ENCODE measurements around the gene DNAJC21. TPM values are rescaled to one million over a fixed set of nuclear protein-coding genes. Genes with fewer than 3 reads are reported as not detected.

The DNAJC21 gene
- total and polyA plus RNA-seq, 9 of the 15 experiments (the other 6 are each of a cell fraction or from before 2014, with no cell fraction given) = 26.6 to 105 (median 70.7) TPM

- Histone ChIP-seq H3K4me3 (no peak overlapping the region), H3K4me2 (ENCODE audit: insufficient read depth, low read length) (no peak overlapping the region), H3K27me3 (ENCODE audit: control insufficient read depth in 2 of 2, insufficient read depth in 2 of 2, low read length in 2 of 2) (no peaks in the 10 kb centered on the region), H3K79me2 (ENCODE audit: control insufficient read depth, insufficient read depth, low read length) (peaks cover 85% of the 10 kb centered on the region), H3K9ac (ENCODE audit: insufficient read depth in 1 of 2, low read depth in 2 of 2, low read length in 2 of 2) (0 out of 4 replicates have a peak overlapping the region, but pooled peaks of 1 of the 2 experiments have one; percentile 2), H3K27ac (ENCODE audit: extremely low read depth, low read depth, low read length) (peak overlapping the region; percentile 24; the same call in 1 of the 3 replicates), H3K9me3 (replicated peaks; ENCODE audit: control insufficient read depth, insufficient read depth, low read depth, low read length) (no peaks in the 10 kb centered on the region), H3K4me1 (replicated peaks in 1 of 2; ENCODE audit: control insufficient read depth in 2 of 2, insufficient read depth in 2 of 2, low read length in 2 of 2) (peaks cover 9 to 18% of the 10 kb centered on the region in 2 experiments), H2AFZ (ENCODE audit: low read depth, low read length) (no peak overlapping the region), H3K9me1 (ENCODE audit: control insufficient read depth, insufficient read depth, low read length) (no peaks in the 10 kb centered on the region), H4K20me1 (replicated peaks; ENCODE audit: control insufficient read depth, insufficient read depth, low read length) (peaks cover 8% of the 10 kb centered on the region), H3K36me3 (ENCODE audit: control insufficient read depth, insufficient read depth, low read length) (peaks cover 81% of the 10 kb centered on the region)
- CTCF ChIA-PET (ENCODE audit: low intra/inter-chr PET ratio) = interaction anchor here (1.6 kb wide), 1 partner anchor 432 kb away, joined by 3 read pairs; no protein-coding TSS in a partner anchor
- 63% methylated on average over 4 of the region's 4 CpGs for WGBS (ENCODE audit: insufficient coverage, low coverage, missing lambda C conversion rate)
- no peak for FAIRE-seq
- BruUV-seq (replicated peaks) = no TSS peak
- POLR2A ChIA-PET = interaction anchor here (6.4 kb wide), 1 partner anchor 10 kb away, joined by 67 read pairs; the partner anchor contains the start of gene DNAJC21
- in situ Hi-C loops (cut with MboI) = loop anchor here (25.0 kb wide), 1 partner anchor 1457 kb away; no protein-coding TSS in a partner anchor
- intact Hi-C loops (cut with micrococcal nuclease) = loop anchor here (5.0 kb wide), 2 partner anchors 83 to 222 kb away; no protein-coding TSS in a partner anchor
- DNase-seq (ENCODE audit: extremely low read depth in 1 of 4, low spot score in 3 of 4) = peak in 1 of 4 experiments; percentile 36
- no peak for ATAC-seq
- TF ChIP-seq NBN (IDR thresholded peaks at IDR 0.05; ENCODE audit: low read depth) = no peak
- TF ChIP-seq ZNF512 (tag; IDR thresholded peaks at IDR 0.05) = 0 out of 2 replicates have a peak, but pooled peaks have one; percentile 15
- TF ChIP-seq, protein P1, sequence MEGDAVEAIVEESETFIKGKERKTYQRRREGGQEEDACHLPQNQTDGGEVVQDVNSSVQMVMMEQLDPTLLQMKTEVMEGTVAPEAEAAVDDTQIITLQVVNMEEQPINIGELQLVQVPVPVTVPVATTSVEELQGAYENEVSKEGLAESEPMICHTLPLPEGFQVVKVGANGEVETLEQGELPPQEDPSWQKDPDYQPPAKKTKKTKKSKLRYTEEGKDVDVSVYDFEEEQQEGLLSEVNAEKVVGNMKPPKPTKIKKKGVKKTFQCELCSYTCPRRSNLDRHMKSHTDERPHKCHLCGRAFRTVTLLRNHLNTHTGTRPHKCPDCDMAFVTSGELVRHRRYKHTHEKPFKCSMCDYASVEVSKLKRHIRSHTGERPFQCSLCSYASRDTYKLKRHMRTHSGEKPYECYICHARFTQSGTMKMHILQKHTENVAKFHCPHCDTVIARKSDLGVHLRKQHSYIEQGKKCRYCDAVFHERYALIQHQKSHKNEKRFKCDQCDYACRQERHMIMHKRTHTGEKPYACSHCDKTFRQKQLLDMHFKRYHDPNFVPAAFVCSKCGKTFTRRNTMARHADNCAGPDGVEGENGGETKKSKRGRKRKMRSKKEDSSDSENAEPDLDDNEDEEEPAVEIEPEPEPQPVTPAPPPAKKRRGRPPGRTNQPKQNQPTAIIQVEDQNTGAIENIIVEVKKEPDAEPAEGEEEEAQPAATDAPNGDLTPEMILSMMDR (IDR thresholded peaks at IDR 0.05 in 2 of 3, conservative IDR thresholded peaks at IDR 0.05 in 1 of 3; ENCODE audit: insufficient read depth in 2 of 3, low read depth in 1 of 3, low read length in 3 of 3) = peak; percentile 25 to 60 (median 47); a peak in 3 of 6 replicates
- TF ChIP-seq ZC3H4 (CRISPR knock-in tag; IDR thresholded peaks at IDR 0.05; ENCODE audit: borderline replicate concordance) = no peak
- TF ChIP-seq ZEB2 (IDR thresholded peaks at IDR 0.05) = no peak
- peak; percentile 90 for TF ChIP-seq CEBPB (tag; IDR thresholded peaks at IDR 0.05)
- no peak for TF ChIP-seq TCF7 (IDR thresholded peaks at IDR 0.05; ENCODE audit: borderline replicate concordance)
- TF ChIP-seq RBM17 (IDR thresholded peaks at IDR 0.05; ENCODE audit: borderline replicate concordance, low read depth, low read length) = no peak
- TF ChIP-seq ZNF586 (CRISPR knock-in tag; conservative IDR thresholded peaks at IDR 0.05) = no peak
- TF ChIP-seq, protein P2, sequence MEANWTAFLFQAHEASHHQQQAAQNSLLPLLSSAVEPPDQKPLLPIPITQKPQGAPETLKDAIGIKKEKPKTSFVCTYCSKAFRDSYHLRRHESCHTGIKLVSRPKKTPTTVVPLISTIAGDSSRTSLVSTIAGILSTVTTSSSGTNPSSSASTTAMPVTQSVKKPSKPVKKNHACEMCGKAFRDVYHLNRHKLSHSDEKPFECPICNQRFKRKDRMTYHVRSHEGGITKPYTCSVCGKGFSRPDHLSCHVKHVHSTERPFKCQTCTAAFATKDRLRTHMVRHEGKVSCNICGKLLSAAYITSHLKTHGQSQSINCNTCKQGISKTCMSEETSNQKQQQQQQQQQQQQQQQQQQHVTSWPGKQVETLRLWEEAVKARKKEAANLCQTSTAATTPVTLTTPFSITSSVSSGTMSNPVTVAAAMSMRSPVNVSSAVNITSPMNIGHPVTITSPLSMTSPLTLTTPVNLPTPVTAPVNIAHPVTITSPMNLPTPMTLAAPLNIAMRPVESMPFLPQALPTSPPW (CRISPR knock-in tag; IDR thresholded peaks at IDR 0.05) = peak; percentile 24; the same call in 1 of the 2 replicates
- peak; percentile 77 for TF ChIP-seq RBM25 (IDR thresholded peaks at IDR 0.05; ENCODE audit: low read depth, low read length, severe bottlenecking)
- no peak for TF ChIP-seq NONO (IDR thresholded peaks at IDR 0.05; ENCODE audit: low read depth in 2 of 2, low read length in 1 of 2)
- TF ChIP-seq, protein P3, sequence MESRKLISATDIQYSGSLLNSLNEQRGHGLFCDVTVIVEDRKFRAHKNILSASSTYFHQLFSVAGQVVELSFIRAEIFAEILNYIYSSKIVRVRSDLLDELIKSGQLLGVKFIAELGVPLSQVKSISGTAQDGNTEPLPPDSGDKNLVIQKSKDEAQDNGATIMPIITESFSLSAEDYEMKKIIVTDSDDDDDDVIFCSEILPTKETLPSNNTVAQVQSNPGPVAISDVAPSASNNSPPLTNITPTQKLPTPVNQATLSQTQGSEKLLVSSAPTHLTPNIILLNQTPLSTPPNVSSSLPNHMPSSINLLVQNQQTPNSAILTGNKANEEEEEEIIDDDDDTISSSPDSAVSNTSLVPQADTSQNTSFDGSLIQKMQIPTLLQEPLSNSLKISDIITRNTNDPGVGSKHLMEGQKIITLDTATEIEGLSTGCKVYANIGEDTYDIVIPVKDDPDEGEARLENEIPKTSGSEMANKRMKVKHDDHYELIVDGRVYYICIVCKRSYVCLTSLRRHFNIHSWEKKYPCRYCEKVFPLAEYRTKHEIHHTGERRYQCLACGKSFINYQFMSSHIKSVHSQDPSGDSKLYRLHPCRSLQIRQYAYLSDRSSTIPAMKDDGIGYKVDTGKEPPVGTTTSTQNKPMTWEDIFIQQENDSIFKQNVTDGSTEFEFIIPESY (CRISPR knock-in tag; IDR thresholded peaks at IDR 0.05) = peak; percentile 86
- no peak for TF ChIP-seq CBX3 (IDR thresholded peaks at IDR 0.05; ENCODE audit: borderline replicate concordance in 1 of 2, low read length in 2 of 2)
- peak; percentile 99 for TF ChIP-seq ZNF384 (IDR thresholded peaks at IDR 0.05; ENCODE audit: low read depth, low read length)
Observed at GRCh38 chr5:34919077-34919476, 10.3 kb upstream of the DNAJC21 start.
